SU-DHL-6 (cell line): ENCODE measurements around the gene CTNNB1.

Experiments used
- CTCF ChIP-seq: fragments of 200-600 bp; sonication (generic); IDR thresholded peaks from one replicate; pipeline ENCODE4 v1.5.1; 2017; ENCODE audit warnings: antibody characterized with exemption, mild to moderate bottlenecking, low read length, moderate library complexity; ENCODE audit not compliant: insufficient read depth, poor library complexity, severe bottlenecking
- EZH2phosphoT487 ChIP-seq: fragments of 200-600 bp; sonication (generic), shearing (Covaris generic); conservative IDR thresholded peaks from 2 replicates; pipeline ENCODE4 v1.6.1; 2018; ENCODE audit warnings: mild to moderate bottlenecking, antibody characterized with exemption, low read length, moderate library complexity, mixed read lengths

GRCh38 chr3:41265823-41266273, 66.5 kb downstream of the CTNNB1 start:
- TF ChIP-seq CTCF, result no peak
- no peak for TF ChIP-seq EZH2phosphoT487
